ENCODE results near the gene FAM32A.

Gene FAM32A

DNA sequence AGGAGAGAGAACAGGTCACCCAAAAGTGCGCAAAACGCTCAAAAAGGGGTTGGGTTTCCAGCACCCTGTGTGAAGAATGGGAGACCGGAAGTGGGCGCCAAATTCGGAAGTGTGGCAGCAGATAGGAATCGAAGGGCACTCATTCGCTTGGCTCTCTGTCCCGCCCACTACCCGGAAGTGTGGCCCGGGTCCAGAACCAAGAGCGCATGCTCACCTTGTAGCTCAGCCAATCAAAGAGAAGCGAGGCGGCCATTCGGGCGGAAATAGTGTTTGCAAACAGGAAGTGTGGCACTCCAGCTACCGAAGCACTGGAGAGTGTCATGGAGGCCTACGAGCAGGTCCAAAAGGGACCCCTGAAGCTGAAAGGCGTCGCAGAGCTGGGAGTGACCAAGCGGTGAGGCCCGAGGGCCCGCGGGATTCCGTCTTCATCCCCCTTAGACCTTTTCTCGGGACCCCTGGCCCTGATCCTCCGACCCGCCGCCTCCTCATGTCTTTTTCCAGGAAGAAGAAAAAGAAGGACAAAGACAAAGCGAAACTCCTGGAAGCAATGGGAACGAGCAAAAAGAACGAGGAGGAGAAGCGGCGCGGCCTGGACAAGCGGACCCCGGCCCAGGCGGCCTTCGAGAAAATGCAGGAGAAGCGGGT is at the start of gene FAM32A:
FAM32A (plus strand) TSS at position 288 of the 645 bp plus-strand sequence; CDS start at position 321, 33 bp downstream.
- DNase-seq (ENCODE audit: low read depth in 2 of 2), result peak; percentile 98 to 99

- DNase-seq (ENCODE audit: low read depth in 2 of 2), result no peak
Observed at GRCh38 chr19:16135430-16136127, 49.6 kb upstream of the FAM32A start.

DNA sequence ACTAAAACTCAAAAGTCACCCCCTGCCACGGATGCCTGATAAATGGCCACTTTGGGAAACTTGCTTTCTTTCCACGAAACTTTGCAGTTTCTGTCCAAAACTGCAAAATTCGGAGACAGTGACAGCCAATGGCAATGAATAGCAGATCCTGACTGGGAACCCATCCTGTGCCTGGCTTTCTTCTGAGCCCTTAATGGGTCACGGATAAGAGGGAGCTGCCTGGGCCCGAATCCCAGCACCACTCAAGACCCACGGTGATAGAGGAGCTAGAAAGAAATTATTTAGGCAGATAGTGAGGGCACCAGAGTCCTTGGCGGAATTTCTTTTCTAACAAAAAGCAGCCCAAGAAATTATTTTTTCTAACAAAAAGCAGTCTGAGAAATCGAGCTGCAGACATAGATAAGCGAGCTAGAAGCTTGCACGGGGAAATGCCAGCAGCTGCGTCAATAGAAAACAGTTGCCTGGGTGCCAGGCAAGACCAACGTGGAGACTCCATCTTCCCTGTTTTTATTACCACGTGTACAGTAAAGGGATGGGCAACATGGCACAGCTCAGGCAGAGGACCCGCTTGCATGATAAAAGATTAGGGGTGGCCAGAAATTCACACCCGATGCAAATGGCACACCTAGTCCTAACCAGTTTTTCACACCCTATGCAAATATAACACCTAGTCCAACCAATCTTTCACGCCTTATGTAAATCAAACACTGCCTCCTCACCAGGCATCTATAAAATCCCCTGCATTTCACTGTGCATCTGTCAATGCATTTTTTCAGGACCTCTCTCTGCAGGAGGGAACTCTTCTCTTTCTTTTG is 48.8 kb upstream of the FAM32A start:
- no peak for DNase-seq (ENCODE audit: low read depth in 2 of 2)

DNA sequence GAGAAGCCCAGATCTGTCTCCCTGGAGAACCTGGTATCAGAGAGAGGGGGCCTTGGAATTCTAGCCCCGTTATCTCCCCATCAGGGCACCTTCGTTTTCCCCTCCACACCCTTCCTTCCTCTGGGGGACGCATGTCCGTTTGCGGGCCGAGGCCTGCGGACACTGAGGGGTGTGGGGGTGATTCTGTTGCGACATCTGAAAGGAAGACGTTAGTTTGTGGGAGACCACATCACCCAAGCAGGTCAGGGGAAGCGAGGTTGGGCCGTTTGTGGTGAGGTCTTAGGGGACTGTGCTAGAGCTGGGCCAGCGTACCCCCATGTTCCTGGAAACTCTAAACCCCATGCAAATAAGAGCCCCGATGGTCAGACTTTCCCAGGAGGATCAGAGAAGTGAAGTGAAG is 45.5 kb upstream of the FAM32A start:
- no peak for DNase-seq (ENCODE audit: low read depth in 2 of 2)

DNA sequence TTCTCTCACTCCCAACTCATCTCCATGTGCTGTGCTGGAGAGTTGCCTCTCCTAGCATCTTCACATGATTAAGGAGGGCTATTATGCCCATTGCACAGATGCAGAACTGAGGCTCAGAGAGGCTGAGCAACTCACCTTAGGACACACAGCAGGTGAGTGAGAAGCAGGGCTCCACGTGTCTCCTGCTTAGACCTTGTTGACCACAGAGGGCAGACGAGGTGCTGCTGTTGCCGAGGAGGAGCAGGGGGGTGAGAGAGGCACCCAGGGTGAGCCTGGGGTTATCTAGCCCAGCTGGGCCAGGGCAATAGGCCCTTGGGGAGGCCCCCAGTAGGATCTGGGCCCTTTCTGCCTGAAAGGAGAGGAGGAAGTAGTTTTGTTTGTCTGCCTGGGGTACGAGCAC is 44.2 kb upstream of the FAM32A start:
- DNase-seq (ENCODE audit: low read depth in 2 of 2), result no peak

DNA sequence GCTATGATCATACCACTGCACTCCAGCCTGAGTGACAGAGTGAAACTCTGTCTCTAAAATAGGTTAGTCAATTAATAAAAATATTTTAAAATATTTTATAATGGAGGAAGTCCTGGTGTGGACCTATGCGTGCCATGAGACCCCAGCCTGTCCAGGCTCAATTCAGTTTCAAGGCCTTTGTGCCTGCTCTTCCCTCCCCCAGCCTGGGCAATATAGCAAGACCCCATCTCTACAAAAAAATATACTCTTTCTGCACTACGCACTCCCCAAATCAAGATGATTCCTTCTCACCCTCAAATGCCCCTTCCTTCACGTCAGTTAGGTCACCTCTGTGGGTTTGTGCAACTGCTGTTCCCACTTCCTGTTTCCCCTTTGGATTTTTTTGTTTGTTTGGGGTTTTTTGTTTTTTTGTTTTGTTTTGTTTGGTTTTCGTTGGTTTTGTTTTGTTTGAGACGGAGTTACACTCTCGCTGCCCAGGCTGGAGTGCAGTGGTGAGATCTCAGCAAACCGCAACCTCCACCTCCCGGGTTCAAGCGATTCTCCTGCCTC is 43.1 kb upstream of the FAM32A start:
- no peak for DNase-seq (ENCODE audit: low read depth in 2 of 2)

GRCh38 chr19:16143399-16144215 is 41.6 kb upstream of the FAM32A start, which contains the start of gene HSH2D:
Gene HSH2D (plus strand): TSS chr19:16143685. CDS start chr19:16148751, 5,066 bp downstream.
- DNase-seq (ENCODE audit: low read depth in 2 of 2), result peak; percentile 70

DNA sequence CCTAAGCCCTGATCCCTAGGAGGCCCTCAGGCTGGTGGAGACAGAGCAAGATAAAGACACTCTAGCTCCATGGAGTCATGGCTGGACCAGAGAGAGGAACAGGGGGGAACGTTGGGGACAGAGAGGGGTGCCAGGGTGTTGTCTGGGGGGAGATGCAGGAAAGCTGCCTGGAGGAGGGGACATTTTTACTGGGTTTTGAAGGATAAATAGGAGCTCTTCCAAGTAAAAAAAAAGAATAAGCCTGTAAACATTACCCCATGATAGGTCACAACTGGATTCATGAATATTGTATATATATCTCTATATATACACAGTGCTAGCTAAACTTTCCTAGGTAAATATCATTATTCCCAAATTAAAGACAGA is 41.0 kb upstream of the FAM32A start:
- no peak for DNase-seq (ENCODE audit: low read depth in 2 of 2)

- no peak for DNase-seq (ENCODE audit: low read depth in 2 of 2)
Observed at GRCh38 chr19:16146112-16146511, 39.1 kb upstream of the FAM32A start.

DNA sequence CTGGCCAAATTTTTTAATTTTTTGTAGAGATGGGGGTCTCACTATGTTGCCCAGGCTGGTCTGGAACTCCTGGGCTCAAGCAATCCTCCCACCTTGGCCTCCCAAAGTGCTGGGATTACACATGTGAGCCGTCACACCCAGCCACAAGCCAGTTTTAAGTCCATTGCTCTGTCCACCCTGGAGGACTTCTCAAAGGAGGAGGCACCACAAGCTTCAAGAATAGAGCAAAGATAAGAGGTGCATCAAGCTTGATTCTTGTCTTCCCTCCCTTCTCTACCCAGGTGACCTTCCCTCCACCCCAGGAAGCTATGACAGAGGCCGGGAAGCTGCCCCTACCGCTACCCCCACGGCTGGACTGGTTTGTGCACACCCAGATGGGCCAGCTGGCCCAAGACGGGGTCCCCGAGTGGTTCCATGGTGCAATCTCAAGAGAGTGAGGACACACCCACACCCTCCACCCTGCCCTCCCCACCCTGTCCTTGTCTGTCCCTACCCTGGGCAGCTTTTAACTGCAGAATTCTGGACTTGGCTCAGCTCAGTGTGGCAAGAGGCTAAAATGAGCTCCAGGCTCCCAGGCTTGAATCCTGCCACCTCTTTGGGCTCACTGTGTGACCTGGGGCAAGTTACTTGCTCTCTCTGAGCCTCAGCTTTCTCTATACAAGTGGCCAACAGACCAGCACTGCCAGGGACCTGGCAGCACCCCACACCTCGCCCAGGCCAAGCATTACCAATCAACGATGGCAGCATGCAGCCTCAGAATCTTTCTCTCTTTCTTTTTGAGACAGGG is 36.6 kb upstream of the FAM32A start:
- no peak for DNase-seq (ENCODE audit: low read depth in 2 of 2)

GRCh38 chr19:16153582-16154336 is 31.5 kb upstream of the FAM32A start:
- no peak for DNase-seq (ENCODE audit: low read depth in 2 of 2)

- DNase-seq (ENCODE audit: low read depth in 2 of 2), result no peak
Observed at GRCh38 chr19:16154557-16154956, 30.7 kb upstream of the FAM32A start.

DNA sequence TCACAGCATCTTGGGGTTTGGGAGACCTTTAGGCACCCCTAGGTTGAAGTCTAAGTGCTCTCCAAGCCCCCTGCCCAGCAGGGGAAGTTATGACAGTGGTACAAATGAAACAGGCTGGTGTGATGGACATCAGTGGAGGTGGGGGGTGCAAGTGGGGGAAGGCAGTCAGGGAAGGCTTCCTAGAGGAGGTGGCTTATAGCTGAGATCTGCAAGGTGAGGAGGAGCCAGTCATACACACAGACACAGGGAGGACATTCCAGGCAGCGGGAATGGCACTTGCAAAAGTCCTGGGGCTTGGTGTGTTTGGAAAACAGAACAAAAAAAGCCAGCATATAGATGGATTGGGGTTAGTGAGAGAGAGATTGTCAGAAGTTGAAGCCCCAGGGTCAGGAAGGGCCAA is 30.1 kb upstream of the FAM32A start:
- DNase-seq (ENCODE audit: low read depth in 2 of 2), result no peak

DNA sequence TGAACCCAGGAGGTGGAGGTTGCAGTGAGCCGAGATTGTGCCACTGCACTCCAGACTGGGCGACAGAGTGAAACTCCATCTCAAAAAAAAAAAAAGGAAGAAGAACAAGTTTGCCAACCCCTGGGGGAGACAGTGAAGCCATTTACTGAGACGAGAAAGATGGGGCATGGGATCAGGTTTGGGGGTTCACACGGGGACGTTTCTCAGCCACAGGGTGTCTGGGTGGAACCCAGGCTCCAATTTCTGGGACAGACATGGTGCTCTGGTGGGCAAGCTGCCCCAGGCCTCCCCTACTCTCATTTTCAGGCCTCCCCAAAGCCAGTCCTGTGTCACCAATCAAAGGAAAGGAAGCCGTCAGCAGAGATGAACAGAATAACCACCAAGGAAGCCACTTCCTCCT is 28.3 kb upstream of the FAM32A start:
- DNase-seq (ENCODE audit: low read depth in 2 of 2), result no peak

DNA sequence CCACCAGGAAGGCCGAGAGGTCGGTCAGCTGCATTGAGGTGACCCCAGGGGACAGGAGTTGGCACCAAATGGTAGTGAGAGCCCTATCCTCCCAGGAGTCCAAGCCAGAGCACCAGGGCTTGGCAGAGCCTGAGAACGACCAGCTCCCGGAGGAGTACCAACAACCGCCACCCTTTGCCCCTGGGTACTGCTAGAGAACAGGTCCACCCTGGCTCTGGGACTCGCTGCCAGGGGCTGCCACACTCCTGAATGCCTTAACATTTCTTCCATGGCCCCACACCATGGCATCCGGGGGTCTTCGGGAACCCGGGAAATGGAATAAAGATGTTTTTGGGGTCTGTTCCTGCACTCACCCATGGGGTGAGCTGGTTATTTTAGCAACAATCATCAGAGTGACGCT is 27.6 kb upstream of the FAM32A start:
- no peak for DNase-seq (ENCODE audit: low read depth in 2 of 2)

- no peak for DNase-seq (ENCODE audit: low read depth in 2 of 2)
Observed at GRCh38 chr19:16159655-16160054, 25.6 kb upstream of the FAM32A start.

DNA sequence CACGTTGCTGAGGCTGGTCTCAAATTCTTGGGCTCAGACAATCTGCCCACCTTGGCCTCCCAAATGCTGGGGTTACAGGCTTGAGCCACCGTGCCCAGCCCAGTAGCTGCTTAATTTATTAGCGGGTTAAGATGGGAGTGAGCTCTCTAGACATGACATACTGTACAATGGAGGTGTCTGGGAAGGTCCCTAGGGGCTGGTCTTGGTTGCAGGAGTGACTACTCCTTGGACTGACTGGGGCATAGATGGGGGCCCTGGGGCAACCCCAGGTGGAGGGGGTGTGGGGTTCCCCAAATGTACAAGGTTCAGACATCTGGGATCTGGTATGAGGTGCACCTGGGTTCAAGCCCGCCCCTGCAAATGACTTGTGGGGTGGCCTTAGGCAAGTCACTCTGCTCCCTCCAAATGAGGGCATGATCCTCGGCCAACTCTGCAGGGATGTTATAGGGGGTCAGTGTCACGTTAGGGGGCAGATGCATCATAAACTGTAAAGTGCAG is 24.7 kb upstream of the FAM32A start:
- DNase-seq (ENCODE audit: low read depth in 2 of 2), result no peak

GRCh38 chr19:16160943-16161560 is 24.2 kb upstream of the FAM32A start:
- no peak for DNase-seq (ENCODE audit: low read depth in 2 of 2)

DNA sequence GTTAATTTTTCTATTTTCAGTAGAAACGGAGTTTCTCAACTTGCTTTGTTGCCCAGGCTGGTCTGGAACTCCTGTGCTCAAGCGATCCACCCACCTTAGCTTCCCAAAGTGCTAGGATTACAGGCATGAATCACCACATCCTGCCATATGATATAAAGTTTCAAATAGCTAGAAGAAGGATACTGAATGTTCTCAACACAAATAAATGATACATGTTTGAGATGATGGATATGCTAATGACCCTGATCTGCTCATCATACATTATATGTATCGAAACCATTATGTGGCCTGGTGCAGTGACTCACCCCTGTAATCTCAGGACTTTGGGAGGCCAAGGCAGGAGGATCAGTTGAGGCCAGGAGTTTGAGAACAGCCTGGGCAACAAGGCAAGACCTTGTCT is 23.4 kb upstream of the FAM32A start:
- no peak for DNase-seq (ENCODE audit: low read depth in 2 of 2)

Data from stimulated activated CD8-positive, alpha-beta memory T cell treated with anti-CD3 and anti-CD28 coated beads, Interleukin-7, amount 100 ng/mL, for 4 hours (primary cell).